Naive thymus-derived CD4-positive, alpha-beta T cell (primary cell): Measurements from ENCODE around the gene BCAN. TPM values are rescaled to one million over a fixed set of nuclear protein-coding genes. Genes with fewer than 3 reads are reported as not detected.

Experiments used
- ATAC-seq: fragments of 150-1000 bp; cut with Tn5 transposase; 2 replicates; pipeline ENCODE4 v1.10.0; 2021; ENCODE audit warnings: mild to moderate bottlenecking, moderate library complexity
- CTCF ChIA-PET: fragments of 350-600 bp; sonication (Branson Sonifier 250); formaldehyde crosslinking; loops from one replicate; lab custom pipeline; 2021; ENCODE audit warnings: antibody characterized with exemption; lab: Charles Lee
- POLR2A ChIA-PET: fragments of 350-600 bp; sonication (Branson Sonifier 250); formaldehyde crosslinking; loops from one replicate; lab custom pipeline; 2021; ENCODE audit warnings: antibody characterized with exemption, inconsistent platforms; lab: Charles Lee
- DNase-seq, 9 donors: peaks; one replicate each; pipeline versions ENCODE4 v3.0.0 to v3.0.0-alpha.2; 2020 to 2022; ENCODE audit warnings: mixed read lengths in 1 of 9
- H3K27ac ChIP-seq: one replicate; pipeline ENCODE4 v1.7.0; 2013; ENCODE audit warnings: mild to moderate bottlenecking, low read depth, low read length, moderate library complexity
- H3K27me3 ChIP-seq, 2 donors: one replicate each; pipeline ENCODE4 v1.7.0; 2013; ENCODE audit warnings: low read length in 2 of 2, mild to moderate bottlenecking in 2 of 2, moderate library complexity in 2 of 2; ENCODE audit not compliant: control insufficient read depth in 2 of 2, insufficient read depth in 2 of 2
- H3K36me3 ChIP-seq, 3 experiments: 1 replicate in 2 of 3; 2 replicates in 1 of 3; pipeline ENCODE4 v1.7.0; 2013; ENCODE audit warnings: low read length in 3 of 3, mild to moderate bottlenecking in 3 of 3, moderate library complexity in 1 of 3; ENCODE audit not compliant: insufficient read depth in 3 of 3, control insufficient read depth in 2 of 3
- H3K4me1 ChIP-seq, 2 donors: one replicate each; pipeline ENCODE4 v1.7.0; 2013; ENCODE audit warnings: low read length in 2 of 2, mild to moderate bottlenecking in 2 of 2, moderate library complexity in 1 of 2; ENCODE audit not compliant: control insufficient read depth in 2 of 2, insufficient read depth in 2 of 2
- H3K4me3 ChIP-seq: 2 replicates; pipeline ENCODE4 v1.7.0; 2013; ENCODE audit warnings: mild to moderate bottlenecking, low read length
- H3K9me3 ChIP-seq, 3 experiments: 1 replicate in 2 of 3; 2 replicates in 1 of 3; pipeline ENCODE4 v1.7.0; 2013; ENCODE audit warnings: low read length in 3 of 3; ENCODE audit not compliant: control insufficient read depth in 2 of 3
- H3K27ac Mint-ChIP-seq, 9 donors: one replicate each; pipeline ENCODE4 v1.8.0; 2020 to 2022; ENCODE audit warnings: mixed read lengths in 9 of 9, mild to moderate bottlenecking in 8 of 9, moderate library complexity in 5 of 9, inconsistent platforms in 2 of 9
- H3K27me3 Mint-ChIP-seq, 5 donors: one replicate each; pipeline ENCODE4 v1.8.0; 2021 to 2022; ENCODE audit warnings: mixed read lengths in 5 of 5, mild to moderate bottlenecking in 1 of 5
- H3K36me3 Mint-ChIP-seq, 5 donors: one replicate each; pipeline ENCODE4 v1.8.0; 2020 to 2022; ENCODE audit warnings: mixed read lengths in 5 of 5, mild to moderate bottlenecking in 3 of 5, inconsistent platforms in 1 of 5
- H3K4me1 Mint-ChIP-seq, 7 donors: one replicate each; pipeline ENCODE4 v1.8.0; 2020 to 2022; ENCODE audit warnings: mixed read lengths in 7 of 7, mild to moderate bottlenecking in 3 of 7, inconsistent platforms in 1 of 7
- H3K4me3 Mint-ChIP-seq, 10 donors: one replicate each; pipeline ENCODE4 v1.8.0; 2020 to 2022; ENCODE audit warnings: mild to moderate bottlenecking in 10 of 10, mixed read lengths in 10 of 10, moderate library complexity in 6 of 10, inconsistent platforms in 2 of 10
- H3K9me3 Mint-ChIP-seq, 11 donors: one replicate each; pipeline ENCODE4 v1.8.0; 2020 to 2022; ENCODE audit warnings: mixed read lengths in 11 of 11, mild to moderate bottlenecking in 4 of 11, inconsistent platforms in 1 of 11, moderate library complexity in 1 of 11
- intact Hi-C, 2 donors: fragments of 100-400 bp; cut with micrococcal nuclease; formaldehyde crosslinking; loops; one replicate each; pipeline ENCODE4 v1.15.1; 2023
- polyA plus RNA-seq, 2 donors: library from polyadenylated mRNA; unstranded; fragments of 300-500 nt; fragmentation: Illumina TruSeq; gene quantifications; one replicate each; pipeline ENCODE4 v1.2.3, GENCODE V29; 2021
- total RNA-seq, 6 experiments: library from RNA in 5 of 6; stranded (reverse) in 5 of 6; gene quantifications; 1 replicate in 5 of 6; 2 replicates in 1 of 6; pipeline ENCODE4 v1.2.3 and lab custom pipeline; 2021 to 2026

BCAN gene
- total and polyA plus RNA-seq, 7 experiments from 2014 or later: not detected

DNA sequence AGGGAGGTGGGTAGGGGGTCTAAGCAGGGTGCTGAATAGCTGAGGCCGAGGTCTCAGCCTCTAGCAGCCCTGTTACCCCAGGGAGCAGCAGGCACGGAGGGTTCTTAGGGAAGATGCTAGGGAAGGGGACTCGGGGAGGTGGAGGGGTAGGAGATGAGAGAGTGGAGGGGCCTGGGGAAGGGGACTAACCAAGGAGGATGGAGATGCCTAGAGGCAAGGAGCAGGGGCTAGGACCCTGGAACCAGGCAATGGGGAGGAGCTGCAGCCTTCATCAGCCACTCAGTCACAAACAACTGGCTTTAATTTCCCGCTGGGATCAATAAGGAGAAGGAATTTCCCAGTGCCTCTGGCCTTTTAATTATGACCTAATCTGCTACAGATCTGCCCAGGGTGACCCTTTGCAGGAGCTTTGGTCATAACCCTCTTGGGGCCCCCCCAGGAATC lies 66.3 kb downstream of the BCAN start:
- Mint-ChIP-seq H3K9me3 (no peaks in the 10 kb centered on the region), H3K27ac (peak overlapping the region in 7 of 9 donors; percentile 12 to 85 (median 39)), H3K4me1 (peaks cover 11 to 37% (median 21%) of the 10 kb centered on the region in 7 donors), H3K36me3 (no peaks in the 10 kb centered on the region), H3K4me3 (peak overlapping the region in 1 of 10 donors; percentile 95), H3K27me3 (peaks cover 8 to 38% (median 14%) of the 10 kb centered on the region in 5 donors)
- intact Hi-C loops: loop anchor here in 1 of 2 donors (5.0 kb wide), 1 partner anchor 81 kb away; no protein-coding TSS in a partner anchor
- H3K9me3 ChIP-seq: no peaks in the 10 kb centered on the region
- ChIA-PET POLR2A (interaction anchor here (0.6 kb wide), 2 partner anchors 67 to 470 kb away, joined by 3 read pairs; no protein-coding TSS in a partner anchor), CTCF (interaction anchor here (0.8 to 11.9 kb wide), 2 partner anchors 18 to 19 kb away, joined by 3 to 93 read pairs; no protein-coding TSS in a partner anchor)
- peaks cover 23 to 27% of the 10 kb centered on the region in 2 donors for H3K4me1 ChIP-seq
- DNase-seq: no peak
- no peak overlapping the region for H3K27ac ChIP-seq
- peaks cover 3 to 4% of the 10 kb centered on the region in 2 donors for H3K27me3 ChIP-seq
- no peak for ATAC-seq
- H3K36me3 ChIP-seq: no peaks in the 10 kb centered on the region
- H3K4me3 ChIP-seq: no peak overlapping the region

- ATAC-seq: no peak
- H3K27me3 Mint-ChIP-seq: peaks cover 5 to 30% (median 7%) of the 10 kb centered on the region in 5 donors
- intact Hi-C loops: loop anchor here in 1 of 2 donors (5.0 kb wide), 1 partner anchor 82 kb away; no protein-coding TSS in a partner anchor
- Histone ChIP-seq H3K27ac (no peak overlapping the region), H3K4me1 (peaks cover 23 to 27% of the 10 kb centered on the region in 2 donors), H3K36me3 (no peaks in the 10 kb centered on the region), H3K4me3 (no peak overlapping the region), H3K27me3 (peaks cover 0 to 4% of the 10 kb centered on the region in 2 donors), H3K9me3 (no peaks in the 10 kb centered on the region)
- ChIA-PET CTCF (interaction anchor here (0.8 to 11.9 kb wide), 2 partner anchors 17 to 20 kb away, joined by 3 to 93 read pairs; no protein-coding TSS in a partner anchor), POLR2A (no interaction called here)
- H3K4me3 Mint-ChIP-seq: no peak overlapping the region
- no peak for DNase-seq
- peaks cover 11 to 34% (median 21%) of the 10 kb centered on the region in 7 donors for H3K4me1 Mint-ChIP-seq
- no peaks in the 10 kb centered on the region for H3K36me3 Mint-ChIP-seq
- H3K9me3 Mint-ChIP-seq: no peaks in the 10 kb centered on the region
- peak overlapping the region in 6 of 9 donors; percentile 1 to 85 (median 36) for H3K27ac Mint-ChIP-seq
Measured at GRCh38 chr1:156709031-156709430, 67.1 kb downstream of the BCAN start.

Other genes starting within 250 kb of the BCAN start
- gene MEF2D, start 141.3 kb upstream of the BCAN start, total RNA-seq: 100 to 1,000 TPM in 2 of 5 experiments, 10 to 100 TPM in 3; 48.1 to 190 (median 67.7) TPM
- 10 to 100 TPM in 1 of 2 donors, 1 to 10 TPM in 1; 4.5 to 10.0 TPM for gene MEF2D, start 141.3 kb upstream of the BCAN start, polyA plus RNA-seq
- gene IQGAP3, start 69.6 kb upstream of the BCAN start, total RNA-seq: 10 to 100 TPM in 1 of 5 experiments, under 1 TPM in 1, not detected in 3; 0.24 to 14.4 TPM
- not detected for gene IQGAP3, start 69.6 kb upstream of the BCAN start, polyA plus RNA-seq
- 10 to 100 TPM in 1 of 5 experiments, 1 to 10 TPM in 4; 2.8 to 10.2 (median 7.4) TPM for gene TTC24, start 62.4 kb upstream of the BCAN start, total RNA-seq
- gene TTC24, start 62.4 kb upstream of the BCAN start, polyA plus RNA-seq: 1 to 10 TPM in 1 of 2 donors, under 1 TPM in 1; 0.97 to 1.5 TPM
- gene NAXE, start 50.3 kb upstream of the BCAN start, total RNA-seq: 10 to 100 TPM; 25.6 to 58.8 (median 40.7) TPM
- gene NAXE, start 50.3 kb upstream of the BCAN start, polyA plus RNA-seq: 100 to 1,000 TPM in 1 of 2 donors, 10 to 100 TPM in 1; 98.0 to 113 TPM
- 10 to 100 TPM; 33.3 to 49.6 (median 39.1) TPM for gene GPATCH4, start 40.6 kb upstream of the BCAN start, total RNA-seq
- gene GPATCH4, start 40.6 kb upstream of the BCAN start, polyA plus RNA-seq: 10 to 100 TPM; 46.5 to 59.1 TPM
- gene HAPLN2, start 22.7 kb upstream of the BCAN start, total RNA-seq: not detected
- not detected for gene HAPLN2, start 22.7 kb upstream of the BCAN start, polyA plus RNA-seq
- gene NES, start 35.3 kb downstream of the BCAN start, total RNA-seq: under 1 TPM in 1 of 5 experiments, not detected in 4; 0.05 TPM
- gene NES, start 35.3 kb downstream of the BCAN start, polyA plus RNA-seq: not detected
- gene CRABP2, start 63.5 kb downstream of the BCAN start, total RNA-seq: 1 to 10 TPM in 4 of 5 experiments, under 1 TPM in 1; 0.38 to 2.5 (median 1.4) TPM
- 1 to 10 TPM in 1 of 2 donors, under 1 TPM in 1; 0.40 to 1.1 TPM for gene CRABP2, start 63.5 kb downstream of the BCAN start, polyA plus RNA-seq
- gene METTL25B, start 86.4 kb downstream of the BCAN start, total RNA-seq: 10 to 100 TPM; 16.0 to 29.8 (median 29.1) TPM
- 1 to 10 TPM; 4.4 to 5.1 TPM for gene METTL25B, start 86.4 kb downstream of the BCAN start, polyA plus RNA-seq
- 10 to 100 TPM; 44.7 to 59.9 (median 53.9) TPM for gene ISG20L2, start 86.6 kb downstream of the BCAN start, total RNA-seq
- gene ISG20L2, start 86.6 kb downstream of the BCAN start, polyA plus RNA-seq: 10 to 100 TPM; 15.3 to 20.6 TPM
- 10 to 100 TPM; 19.1 to 68.9 (median 47.2) TPM for gene MRPL24, start 99.0 kb downstream of the BCAN start, total RNA-seq
- 10 to 100 TPM; 86.3 to 98.0 TPM for gene MRPL24, start 99.0 kb downstream of the BCAN start, polyA plus RNA-seq
- gene HDGF, start 109.6 kb downstream of the BCAN start, total RNA-seq: 100 to 1,000 TPM in 1 of 5 experiments, 10 to 100 TPM in 4; 64.1 to 224 (median 91.2) TPM
- 10 to 100 TPM; 25.0 to 39.3 TPM for gene HDGF, start 109.6 kb downstream of the BCAN start, polyA plus RNA-seq
- 10 to 100 TPM; 53.2 to 88.9 (median 61.7) TPM for gene PRCC, start 125.4 kb downstream of the BCAN start, total RNA-seq
- gene PRCC, start 125.4 kb downstream of the BCAN start, polyA plus RNA-seq: 10 to 100 TPM; 40.9 to 60.8 TPM
- gene SH2D2A, start 174.7 kb downstream of the BCAN start, total RNA-seq: 100 to 1,000 TPM in 1 of 5 experiments, 10 to 100 TPM in 4; 14.7 to 164 (median 54.3) TPM
- 10 to 100 TPM; 12.7 to 15.7 TPM for gene SH2D2A, start 174.7 kb downstream of the BCAN start, polyA plus RNA-seq
- under 1 TPM in 1 of 5 experiments, not detected in 4; 0.63 TPM for gene INSRR, start 217.0 kb downstream of the BCAN start, total RNA-seq
- not detected for gene INSRR, start 217.0 kb downstream of the BCAN start, polyA plus RNA-seq
- 10 to 100 TPM in 1 of 5 experiments, 1 to 10 TPM in 2, not detected in 2; 3.2 to 17.3 (median 3.3) TPM for gene NTRK1, start 218.7 kb downstream of the BCAN start, total RNA-seq
- under 1 TPM in 1 of 2 donors, not detected in 1; 0.09 TPM for gene NTRK1, start 218.7 kb downstream of the BCAN start, polyA plus RNA-seq